DOHH2 (cell line): ENCODE results near the gene LIG4.

ENCODE experiments used
- H3F3A ChIP-seq: fragments of 200-600 bp; sonication (generic), shearing (Covaris generic); 2 replicates; pipeline ENCODE4 v1.6.0; 2016; ENCODE audit warnings: antibody characterized with exemption, mild to moderate bottlenecking; ENCODE audit not compliant: control insufficient read depth, insufficient read depth
- H3K27ac ChIP-seq: fragments of 200-600 bp; sonication (generic); 2 replicates; pipeline ENCODE4 v1.5.1; 2014; ENCODE audit warnings: low read depth, mild to moderate bottlenecking, low read length, moderate library complexity
- H3K27me3 ChIP-seq: fragments of 200-600 bp; sonication (generic); 2 replicates; pipeline ENCODE4 v1.6.1; 2014; ENCODE audit warnings: mild to moderate bottlenecking, low read length, mixed read lengths; ENCODE audit not compliant: control insufficient read depth
- H3K36me3 ChIP-seq: fragments of 200-600 bp; sonication (generic); 2 replicates; pipeline ENCODE4 v1.6.1; 2014; ENCODE audit warnings: mild to moderate bottlenecking, low read length, moderate library complexity, mixed read lengths; ENCODE audit not compliant: control insufficient read depth
- H3K4me1 ChIP-seq: fragments of 200-600 bp; sonication (generic); 2 replicates; pipeline ENCODE4 v1.6.1; 2014; ENCODE audit warnings: mild to moderate bottlenecking, low read length, mixed read lengths; ENCODE audit not compliant: control insufficient read depth
- H3K4me2 ChIP-seq: fragments of 200-600 bp; sonication (generic); 2 replicates; pipeline ENCODE4 v1.6.0; 2014; ENCODE audit warnings: mild to moderate bottlenecking, low read length, moderate library complexity
- H3K4me3 ChIP-seq: fragments of 200-600 bp; sonication (generic); 2 replicates; pipeline ENCODE4 v1.5.1; 2014; ENCODE audit warnings: mild to moderate bottlenecking, low read length, mixed read lengths
- H3K79me2 ChIP-seq: fragments of 200-600 bp; sonication (generic); 2 replicates; pipeline ENCODE4 v1.6.1; 2014; ENCODE audit warnings: mild to moderate bottlenecking, low read length, mixed read lengths; ENCODE audit not compliant: control insufficient read depth
- H3K9me2 ChIP-seq: fragments of 200-600 bp; sonication (generic); replicated peaks from 2 replicates; pipeline ENCODE4 v1.6.1; 2014; ENCODE audit warnings: mild to moderate bottlenecking, low read length, mixed read lengths; ENCODE audit not compliant: control insufficient read depth
- H3K9me3 ChIP-seq: fragments of 200-600 bp; sonication (generic); 2 replicates; pipeline ENCODE4 v1.6.1; 2014; ENCODE audit warnings: antibody characterized with exemption, low read length, mixed read lengths; ENCODE audit not compliant: control insufficient read depth, insufficient read depth
- H4K20me1 ChIP-seq: fragments of 200-600 bp; sonication (generic); 2 replicates; pipeline ENCODE4 v1.6.0; 2014; ENCODE audit warnings: low read depth, mild to moderate bottlenecking, antibody characterized with exemption, low read length, moderate library complexity; ENCODE audit not compliant: control insufficient read depth, insufficient read depth
- CTCF ChIP-seq: fragments of 200-600 bp; sonication (generic); IDR thresholded peaks from one replicate; pipeline ENCODE4 v1.5.1; 2014; ENCODE audit warnings: antibody characterized with exemption, mild to moderate bottlenecking, low read depth, low read length; ENCODE audit not compliant: poor library complexity, severe bottlenecking
- EZH2phosphoT487 ChIP-seq: fragments of 200-600 bp; sonication (generic); IDR thresholded peaks from 2 replicates; pipeline ENCODE4 v1.6.1; 2017; ENCODE audit warnings: borderline replicate concordance, mild to moderate bottlenecking, antibody characterized with exemption, low read length, moderate library complexity, mixed read lengths

The LIG4 gene

DNA sequence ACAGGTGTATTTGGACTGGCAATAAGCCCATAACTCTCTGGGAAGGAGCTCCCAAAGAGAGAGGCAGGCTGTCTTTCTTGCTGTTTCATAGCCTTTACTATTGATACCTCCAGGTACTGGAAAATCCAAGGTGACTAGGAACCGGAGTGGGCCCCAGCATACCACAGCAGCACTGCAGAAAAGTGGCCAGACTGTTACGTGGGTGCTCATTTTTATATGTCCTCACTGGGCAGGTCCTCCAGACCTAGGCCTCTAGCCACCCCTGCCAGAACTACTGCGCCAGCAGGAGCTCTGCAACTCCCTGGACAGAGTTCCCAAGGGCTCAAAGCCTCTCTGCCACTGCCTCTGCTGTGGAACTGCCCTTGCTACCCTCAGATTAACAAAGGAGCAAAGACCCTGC, 46.4 kb downstream of the LIG4 start:
- TF ChIP-seq EZH2phosphoT487: no peak
- TF ChIP-seq CTCF: no peak
- no peaks in the 10 kb centered on the region for H4K20me1 ChIP-seq
- no peaks in the 10 kb centered on the region for H3F3A ChIP-seq
- no peaks in the 10 kb centered on the region for H3K36me3 ChIP-seq
- no peak overlapping the region for H3K4me2 ChIP-seq
- no peaks in the 10 kb centered on the region for H3K79me2 ChIP-seq
- H3K27ac ChIP-seq: no peak overlapping the region
- no peak overlapping the region for H3K4me3 ChIP-seq
- no peaks in the 10 kb centered on the region; the same call in 1 of the 2 replicates for H3K9me3 ChIP-seq
- H3K4me1 ChIP-seq: no peaks in the 10 kb centered on the region
- no peaks in the 10 kb centered on the region for H3K27me3 ChIP-seq
- no peaks in the 10 kb centered on the region for H3K9me2 ChIP-seq

- Histone ChIP-seq H3K4me2 (no peak overlapping the region), H4K20me1 (no peaks in the 10 kb centered on the region), H3K27me3 (no peaks in the 10 kb centered on the region), H3K79me2 (no peaks in the 10 kb centered on the region), H3K9me2 (no peaks in the 10 kb centered on the region), H3F3A (no peaks in the 10 kb centered on the region), H3K4me3 (no peak overlapping the region), H3K36me3 (no peaks in the 10 kb centered on the region), H3K9me3 (no peaks in the 10 kb centered on the region), H3K4me1 (no peaks in the 10 kb centered on the region), H3K27ac (no peak overlapping the region)
- TF ChIP-seq EZH2phosphoT487: no peak
- TF ChIP-seq CTCF: no peak
Observed at GRCh38 chr13:108166078-108166477, 49.3 kb downstream of the LIG4 start.

DNA sequence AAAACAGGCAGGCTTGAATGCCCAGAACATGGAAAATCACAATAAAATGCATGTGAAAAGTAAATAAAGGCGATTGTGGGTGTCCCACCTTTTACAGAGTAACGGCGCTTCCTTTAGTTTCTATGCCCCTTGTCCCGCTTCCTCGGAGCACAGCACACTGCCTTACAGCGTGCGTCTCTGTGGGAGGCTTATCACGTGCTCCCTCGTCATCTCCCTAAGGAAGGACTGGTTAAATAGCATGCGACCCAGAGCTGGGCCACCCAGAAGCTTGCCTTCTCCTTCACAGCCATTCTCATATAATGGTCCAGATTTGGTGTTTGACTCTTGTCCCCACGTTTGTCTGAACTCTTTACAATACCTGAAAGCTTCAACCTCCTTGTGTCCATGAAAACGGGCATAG, 56.6 kb downstream of the LIG4 start:
- no peak for TF ChIP-seq CTCF
- TF ChIP-seq EZH2phosphoT487: no peak

More for the DNA sequence above, 56.6 kb downstream of the LIG4 start:
- no peaks in the 10 kb centered on the region for H4K20me1 ChIP-seq
- H3K4me3 ChIP-seq: no peak overlapping the region
- H3K36me3 ChIP-seq: no peaks in the 10 kb centered on the region
- H3K9me2 ChIP-seq: no peaks in the 10 kb centered on the region
- no peaks in the 10 kb centered on the region for H3K9me3 ChIP-seq
- no peaks in the 10 kb centered on the region for H3K79me2 ChIP-seq
- H3K4me2 ChIP-seq: no peak overlapping the region
- no peaks in the 10 kb centered on the region for H3K4me1 ChIP-seq
- H3K27ac ChIP-seq: no peak overlapping the region
- no peaks in the 10 kb centered on the region for H3F3A ChIP-seq
- H3K27me3 ChIP-seq: no peaks in the 10 kb centered on the region
